ENCODE measurements around the gene AOPEP. TPM values are rescaled to one million over a fixed set of nuclear protein-coding genes. Genes with fewer than 3 reads are reported as not detected.

Gene AOPEP
- total RNA-seq, 2 experiments from 2014 or later: 6.9 to 7.0 TPM

GRCh38 chr9:94859226-94859625, 132.7 kb downstream of the AOPEP start:
- no peak for TF ChIP-seq CTCF (IDR thresholded peaks at IDR 0.05)
- Histone ChIP-seq H3K9me3 (ENCODE audit: control insufficient read depth in 1 of 2, insufficient read depth in 1 of 2, low read length in 2 of 2) (no peaks in the 10 kb centered on the region), H3K27ac (ENCODE audit: low read depth in 1 of 2, low read length in 2 of 2) (no peak overlapping the region), H3K4me3 (ENCODE audit: low read length) (no peak overlapping the region), H3K4me1 (ENCODE audit: insufficient read depth, low read length) (peaks cover 29% of the 10 kb centered on the region), H3K36me3 (ENCODE audit: insufficient read depth, low read length) (no peaks in the 10 kb centered on the region), H3K27me3 (ENCODE audit: control insufficient read depth in 1 of 2, insufficient read depth in 2 of 2, low read length in 2 of 2) (no peaks in the 10 kb centered on the region)
- intact Hi-C loops (cut with DNase I, micrococcal nuclease): no loop called here
- H3K27me3 Mint-ChIP-seq: no peaks in the 10 kb centered on the region
- H3K27ac Mint-ChIP-seq: peak overlapping the region; percentile 79
- H3K36me3 Mint-ChIP-seq (ENCODE audit: low read depth): no peaks in the 10 kb centered on the region
- POLR2A ChIA-PET: interaction anchor here (3.4 kb wide), 1 partner anchor 11 kb away, joined by 41 read pairs; no protein-coding TSS in a partner anchor
- H3K4me3 Mint-ChIP-seq: no peak overlapping the region
- peaks cover 4% of the 10 kb centered on the region for H3K9me3 Mint-ChIP-seq
- no peak for ATAC-seq (ENCODE audit: poor library complexity)
- H3K4me1 Mint-ChIP-seq (ENCODE audit: low read depth): peaks cover 46% of the 10 kb centered on the region
- CTCF ChIA-PET: no interaction called here
- DNase-seq: no peak

GRCh38 chr9:94859891-94860290, 133.4 kb downstream of the AOPEP start:
- H3K36me3 ChIP-seq (ENCODE audit: insufficient read depth, low read length): no peaks in the 10 kb centered on the region
- peaks cover 29% of the 10 kb centered on the region for H3K4me1 ChIP-seq (ENCODE audit: insufficient read depth, low read length)
- peak overlapping the region; percentile 79 for H3K27ac Mint-ChIP-seq
- peaks cover 47% of the 10 kb centered on the region for H3K4me1 Mint-ChIP-seq (ENCODE audit: low read depth)
- POLR2A ChIA-PET: interaction anchor here (3.4 kb wide), 1 partner anchor 10 kb away, joined by 41 read pairs; no protein-coding TSS in a partner anchor
- ATAC-seq (ENCODE audit: poor library complexity) (no peak), DNase-seq (no peak)
- H3K4me3 ChIP-seq (ENCODE audit: low read length): no peak overlapping the region
- CTCF ChIA-PET: interaction anchor here (1.7 kb wide), 1 partner anchor 29 kb away, joined by 3 read pairs; no protein-coding TSS in a partner anchor
- no peaks in the 10 kb centered on the region for H3K27me3 ChIP-seq (ENCODE audit: control insufficient read depth in 1 of 2, insufficient read depth in 2 of 2, low read length in 2 of 2)
- no peaks in the 10 kb centered on the region for H3K36me3 Mint-ChIP-seq (ENCODE audit: low read depth)
- H3K4me3 Mint-ChIP-seq: peak overlapping the region; percentile 16
- intact Hi-C loops (cut with DNase I, micrococcal nuclease): no loop called here
- H3K9me3 Mint-ChIP-seq: peaks cover 4% of the 10 kb centered on the region
- no peak overlapping the region for H3K27ac ChIP-seq (ENCODE audit: low read depth in 1 of 2, low read length in 2 of 2)
- no peaks in the 10 kb centered on the region for H3K27me3 Mint-ChIP-seq
- no peak for TF ChIP-seq CTCF (IDR thresholded peaks at IDR 0.05)
- H3K9me3 ChIP-seq (ENCODE audit: control insufficient read depth in 1 of 2, insufficient read depth in 1 of 2, low read length in 2 of 2): no peaks in the 10 kb centered on the region

GRCh38 chr9:94860678-94861588, 134.4 kb downstream of the AOPEP start:
- H3K4me1 ChIP-seq (ENCODE audit: insufficient read depth, low read length): peaks cover 29% of the 10 kb centered on the region
- no peak for TF ChIP-seq CTCF (IDR thresholded peaks at IDR 0.05)
- H3K9me3 ChIP-seq (ENCODE audit: control insufficient read depth in 1 of 2, insufficient read depth in 1 of 2, low read length in 2 of 2): no peaks in the 10 kb centered on the region
- no peaks in the 10 kb centered on the region for H3K36me3 ChIP-seq (ENCODE audit: insufficient read depth, low read length)
- H3K27me3 ChIP-seq (ENCODE audit: control insufficient read depth in 1 of 2, insufficient read depth in 2 of 2, low read length in 2 of 2): no peaks in the 10 kb centered on the region
- Mint-ChIP-seq H3K4me3 (peak overlapping the region; percentile 62), H3K9me3 (peaks cover 4% of the 10 kb centered on the region), H3K27ac (peak overlapping the region; percentile 79), H3K27me3 (no peaks in the 10 kb centered on the region), H3K36me3 (ENCODE audit: low read depth) (no peaks in the 10 kb centered on the region), H3K4me1 (ENCODE audit: low read depth) (peaks cover 47% of the 10 kb centered on the region)
- peak overlapping the region; percentile 36 for H3K4me3 ChIP-seq (ENCODE audit: low read length)
- peak overlapping the region in 1 of 2 donors; percentile 9 for H3K27ac ChIP-seq (ENCODE audit: low read depth in 1 of 2, low read length in 2 of 2)
- ChIA-PET POLR2A (interaction anchor here (0.8 to 3.4 kb wide), 7 partner anchors 9 to 192 kb away, joined by 3 to 41 read pairs (median 4); partner anchors contain the start of gene AOPEP), CTCF (interaction anchor here (0.9 to 1.7 kb wide), 3 partner anchors 18 to 180 kb away, joined by 3 to 4 read pairs (median 3); no protein-coding TSS in a partner anchor)
- DNase-seq (peak; percentile 45 to 93 (median 61)), ATAC-seq (ENCODE audit: poor library complexity) (peak; percentile 88)
- intact Hi-C loops (cut with DNase I, micrococcal nuclease): loop anchor here in 1 of 2 experiments (1.0 kb wide), 2 partner anchors 10 to 91 kb away; no protein-coding TSS in a partner anchor

All from CD4-positive, alpha-beta T cell (primary cell).